ENCODE results near the gene LOC128125822.
"Not testable (repeated sequence)": the region's sequence is repeated elsewhere in the genome, so short reads cannot be mapped to it uniquely, and the experiment has no call there.

Gene LOC128125822

DNA sequence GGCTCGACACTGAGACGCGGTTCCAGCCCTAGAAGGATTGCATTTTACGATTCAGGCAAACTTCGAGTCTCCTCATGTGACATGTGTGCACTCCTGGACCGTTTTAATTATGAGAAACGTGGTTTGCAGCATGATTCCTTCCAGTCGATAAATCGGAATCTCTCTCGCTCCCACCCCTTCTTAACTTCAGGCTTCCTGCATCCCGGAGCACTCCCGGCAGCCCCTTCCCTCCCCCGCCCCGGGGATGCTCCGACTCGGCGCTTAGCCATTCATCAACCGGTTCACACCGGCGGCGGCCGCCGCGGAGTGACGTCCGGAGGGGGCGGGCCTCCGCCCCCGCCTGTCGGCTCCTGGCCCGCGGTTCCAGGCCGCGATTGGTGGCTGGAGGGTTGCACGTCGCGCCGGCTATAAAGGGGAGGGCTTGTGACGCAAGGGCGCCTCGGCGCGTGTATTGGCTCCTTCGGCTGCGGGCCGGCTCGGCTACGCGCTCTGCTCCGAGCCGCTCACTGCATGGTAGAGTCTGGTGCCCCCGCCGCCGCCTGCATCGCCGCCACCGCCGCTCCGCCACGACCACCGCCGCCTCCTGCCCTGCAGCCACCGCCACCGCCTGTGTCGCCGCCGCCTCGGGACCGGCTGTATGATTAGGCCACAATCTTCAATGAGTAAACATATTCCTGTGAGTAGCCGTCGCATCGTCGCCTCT, at the start of gene LOC128125822, which contains the start of gene PTP4A1:
Gene LOC128125822, plus strand, starts transcription at position 437 of the 703 bp plus-strand sequence.
Gene PTP4A1, plus strand, starts transcription at position 437 of the 703 bp plus-strand sequence. CDS start 4,401 bp downstream, outside the sequence.
- Histone ChIP-seq H3K36me3 (peaks cover 9% of the 10 kb centered on the region), H3K9me3 (no peaks in the 10 kb centered on the region), H3K4me1 (ENCODE audit: control insufficient read depth in 1 of 2, insufficient read depth in 1 of 2, low read depth in 1 of 2, low read length in 1 of 2) (peaks cover 27 to 35% of the 10 kb centered on the region in 2 experiments), H3K4me3 (ENCODE audit: low read depth in 1 of 2, low read length in 1 of 2) (peak within 1 kb of the TSS; percentile 87 to 91), H3K27me3 (no peaks in the 10 kb centered on the region), H3K27ac (peak within 1 kb of the TSS; percentile 94)
- TF ChIP-seq, protein P1, sequence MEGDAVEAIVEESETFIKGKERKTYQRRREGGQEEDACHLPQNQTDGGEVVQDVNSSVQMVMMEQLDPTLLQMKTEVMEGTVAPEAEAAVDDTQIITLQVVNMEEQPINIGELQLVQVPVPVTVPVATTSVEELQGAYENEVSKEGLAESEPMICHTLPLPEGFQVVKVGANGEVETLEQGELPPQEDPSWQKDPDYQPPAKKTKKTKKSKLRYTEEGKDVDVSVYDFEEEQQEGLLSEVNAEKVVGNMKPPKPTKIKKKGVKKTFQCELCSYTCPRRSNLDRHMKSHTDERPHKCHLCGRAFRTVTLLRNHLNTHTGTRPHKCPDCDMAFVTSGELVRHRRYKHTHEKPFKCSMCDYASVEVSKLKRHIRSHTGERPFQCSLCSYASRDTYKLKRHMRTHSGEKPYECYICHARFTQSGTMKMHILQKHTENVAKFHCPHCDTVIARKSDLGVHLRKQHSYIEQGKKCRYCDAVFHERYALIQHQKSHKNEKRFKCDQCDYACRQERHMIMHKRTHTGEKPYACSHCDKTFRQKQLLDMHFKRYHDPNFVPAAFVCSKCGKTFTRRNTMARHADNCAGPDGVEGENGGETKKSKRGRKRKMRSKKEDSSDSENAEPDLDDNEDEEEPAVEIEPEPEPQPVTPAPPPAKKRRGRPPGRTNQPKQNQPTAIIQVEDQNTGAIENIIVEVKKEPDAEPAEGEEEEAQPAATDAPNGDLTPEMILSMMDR (IDR thresholded peaks at IDR 0.05) = peak; percentile 53

- H3K36me3 ChIP-seq; H3K27ac ChIP-seq; H3K9me3 ChIP-seq; H3K4me3 ChIP-seq (ENCODE audit: low read depth in 1 of 2, low read length in 1 of 2); H3K27me3 ChIP-seq: not testable (repeated sequence)
- H3K4me1 ChIP-seq (ENCODE audit: control insufficient read depth in 1 of 2, insufficient read depth in 1 of 2, low read depth in 1 of 2, low read length in 1 of 2) = peaks cover 10 to 19% of the 10 kb centered on the region in 2 experiments
Observed at GRCh38 chr6:63522911-63523287, 49.4 kb upstream of the LOC128125822 start.

- H3K4me1 ChIP-seq (ENCODE audit: control insufficient read depth in 1 of 2, insufficient read depth in 1 of 2, low read depth in 1 of 2, low read length in 1 of 2) = peaks cover 10 to 14% of the 10 kb centered on the region in 2 experiments
- TF ChIP-seq, protein P1 (IDR thresholded peaks at IDR 0.05) = no peak
- H3K27ac ChIP-seq = no peak overlapping the region
- no peaks in the 10 kb centered on the region for H3K36me3 ChIP-seq
- H3K9me3 ChIP-seq = no peaks in the 10 kb centered on the region
- no peaks in the 10 kb centered on the region for H3K27me3 ChIP-seq
- no peak overlapping the region for H3K4me3 ChIP-seq (ENCODE audit: low read depth in 1 of 2, low read length in 1 of 2)
Observed at GRCh38 chr6:63523630-63524029, 48.6 kb upstream of the LOC128125822 start.

DNA sequence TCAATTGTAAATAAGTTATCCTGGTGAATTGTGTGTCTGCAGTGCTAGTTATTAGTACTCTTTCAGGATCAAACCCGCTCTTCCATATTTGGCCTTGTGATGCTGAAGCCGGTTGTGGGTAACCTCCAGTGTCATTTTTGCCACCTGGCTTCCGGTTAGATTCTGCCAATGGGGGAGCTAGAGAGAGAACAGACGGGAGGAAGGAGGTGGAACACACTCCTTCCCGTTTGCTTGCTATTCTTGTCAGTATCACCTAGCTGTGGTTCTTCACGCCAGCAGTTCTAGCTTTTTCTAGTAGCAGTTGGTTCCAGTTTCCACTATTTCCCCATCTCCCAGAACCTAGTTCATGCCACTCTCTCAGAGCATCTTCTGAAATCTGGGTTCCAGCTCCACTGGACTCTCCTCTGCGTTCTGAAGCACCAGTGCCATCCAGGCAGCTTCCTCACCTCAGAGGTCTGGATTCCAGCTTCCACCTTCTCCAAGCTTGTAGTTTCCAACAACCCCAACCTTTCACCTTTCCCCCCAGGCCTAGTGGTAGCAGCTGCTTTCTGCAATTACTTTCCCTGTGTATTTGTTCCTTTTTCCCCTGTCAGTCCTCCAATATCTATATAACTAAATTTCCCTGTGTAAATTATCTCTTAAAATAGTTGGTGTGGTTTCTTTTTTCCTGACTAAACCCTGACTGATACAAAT, 46.9 kb upstream of the LOC128125822 start:
- Histone ChIP-seq H3K36me3 (no peaks in the 10 kb centered on the region), H3K9me3 (no peaks in the 10 kb centered on the region), H3K4me1 (ENCODE audit: control insufficient read depth in 1 of 2, insufficient read depth in 1 of 2, low read depth in 1 of 2, low read length in 1 of 2) (no peaks in the 10 kb centered on the region), H3K4me3 (ENCODE audit: low read depth in 1 of 2, low read length in 1 of 2) (no peak overlapping the region), H3K27ac (no peak overlapping the region), H3K27me3 (no peaks in the 10 kb centered on the region)
- TF ChIP-seq, protein P1 (IDR thresholded peaks at IDR 0.05) = no peak

DNA sequence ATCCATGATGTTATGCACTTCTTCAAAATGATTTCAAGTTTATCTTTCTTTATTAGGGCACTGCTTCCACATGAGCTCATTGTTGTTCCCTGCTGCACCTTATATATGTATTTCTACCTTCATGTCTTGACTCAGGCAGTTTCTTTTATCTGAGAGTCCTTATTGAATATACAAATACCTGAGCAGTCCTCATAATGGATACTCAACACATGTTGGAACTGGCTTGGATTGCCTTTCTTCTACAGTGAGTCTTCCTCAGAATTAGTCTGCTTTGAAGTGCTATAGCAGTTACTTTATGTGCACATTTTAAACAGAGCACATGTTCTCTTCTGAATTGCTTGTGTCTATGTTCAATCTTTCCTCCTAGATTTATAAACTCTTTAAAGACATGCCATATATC, 45.3 kb upstream of the LOC128125822 start:
- Histone ChIP-seq H3K4me3 (ENCODE audit: low read depth in 1 of 2, low read length in 1 of 2) (no peak overlapping the region), H3K27me3 (no peaks in the 10 kb centered on the region), H3K9me3 (no peaks in the 10 kb centered on the region), H3K4me1 (ENCODE audit: control insufficient read depth in 1 of 2, insufficient read depth in 1 of 2, low read depth in 1 of 2, low read length in 1 of 2) (no peaks in the 10 kb centered on the region), H3K36me3 (no peaks in the 10 kb centered on the region), H3K27ac (no peak overlapping the region)
- TF ChIP-seq, protein P1 (IDR thresholded peaks at IDR 0.05) = no peak

Measured in neutrophil (primary cell).